IMR-90 (cell line): ENCODE measurements around the gene FAM229A. TPM values are rescaled to one million over a fixed set of nuclear protein-coding genes. Genes with fewer than 3 reads are reported as not detected.

ENCODE experiments used
- ATAC-seq: fragments of 200-7000 bp; cut with Tn5 transposase; 2 replicates; pipeline ENCODE4 v1.9.1; 2020; ENCODE audit warnings: low read depth, mild to moderate bottlenecking, moderate library complexity
- BruUV-seq: library from RNA; stranded (reverse); fragments of 400-500 nt; replicated peaks from 2 replicates; lab custom pipeline; 2021; lab: Mats Ljungman, UMichigan
- CTCF ChIA-PET: fragments of 300-600 bp; formaldehyde crosslinking; extraction: SDS; loops from one replicate; lab custom pipeline; 2021; ENCODE audit warnings: antibody characterized with exemption; lab: Yijun Ruan, JAX
- POLR2A ChIA-PET: fragments of 300-600 bp; sonication (Branson Sonifier 250); formaldehyde crosslinking; loops from one replicate; lab custom pipeline; 2022; ENCODE audit warnings: antibody characterized with exemption; ENCODE audit not compliant: unreplicated experiment; lab: Charles Lee
- DNase-seq: peaks from one replicate; pipeline ENCODE4 v3.0.0; 2013
- H2AFZ ChIP-seq: replicated peaks from 2 replicates; pipeline ENCODE3; 2013; ENCODE audit warnings: low read length, mild to moderate bottlenecking; ENCODE audit not compliant: poor library complexity
- H2AK5ac ChIP-seq: 2 replicates; pipeline ENCODE4 v1.6.1; 2013; ENCODE audit warnings: low read depth, low read length, inconsistent platforms
- H2AK9ac ChIP-seq: replicated peaks from 2 replicates; pipeline ENCODE3; 2013; ENCODE audit warnings: mild to moderate bottlenecking, low read depth, low read length, moderate library complexity; ENCODE audit not compliant: poor library complexity
- H2BK120ac ChIP-seq: 2 replicates; pipeline ENCODE4 v1.6.1; 2013; ENCODE audit warnings: low read depth, low read length, inconsistent platforms
- H2BK15ac ChIP-seq: 3 replicates; pipeline ENCODE4 v1.6.1; 2013; ENCODE audit warnings: low read depth, low read length, inconsistent platforms
- H2BK20ac ChIP-seq: 2 replicates; pipeline ENCODE4 v1.6.1; 2013; ENCODE audit warnings: low read depth, mild to moderate bottlenecking, inconsistent platforms, low read length, moderate library complexity
- H2BK5ac ChIP-seq: 2 replicates; pipeline ENCODE4 v1.6.1; 2013; ENCODE audit warnings: mild to moderate bottlenecking, low read depth, low read length, inconsistent platforms; ENCODE audit not compliant: poor library complexity, severe bottlenecking
- H3K14ac ChIP-seq: replicated peaks from 2 replicates; pipeline ENCODE4 v1.6.1; 2013; ENCODE audit warnings: low read depth, low read length, inconsistent platforms
- H3K18ac ChIP-seq: 2 replicates; pipeline ENCODE4 v1.6.1; 2013; ENCODE audit warnings: low read depth, low read length, control low read depth
- H3K23ac ChIP-seq: 2 replicates; pipeline ENCODE4 v1.6.1; 2013; ENCODE audit warnings: low read depth, low read length, inconsistent platforms
- H3K27ac ChIP-seq: 2 replicates; pipeline ENCODE4 v1.5.1; 2013; ENCODE audit warnings: mild to moderate bottlenecking, control low read depth, low read length; ENCODE audit not compliant: insufficient read depth
- H3K27me3 ChIP-seq: 2 replicates; pipeline ENCODE4 v1.6.1; 2013; ENCODE audit warnings: low read length; ENCODE audit not compliant: control insufficient read depth, insufficient read depth
- H3K36me3 ChIP-seq: 2 replicates; pipeline ENCODE4 v1.6.1; 2013; ENCODE audit warnings: low read length, mixed read lengths; ENCODE audit not compliant: control insufficient read depth, insufficient read depth
- H3K4ac ChIP-seq: 2 replicates; pipeline ENCODE4 v1.6.1; 2013; ENCODE audit warnings: low read depth, low read length, inconsistent platforms
- H3K4me1 ChIP-seq: 2 replicates; pipeline ENCODE4 v1.6.1; 2013; ENCODE audit warnings: low read length, mixed read lengths; ENCODE audit not compliant: control insufficient read depth, insufficient read depth
- H3K4me2 ChIP-seq: 2 replicates; pipeline ENCODE4 v1.6.1; 2013; ENCODE audit warnings: low read depth, mild to moderate bottlenecking, control low read depth, low read length, moderate library complexity
- H3K4me3 ChIP-seq: 2 replicates; pipeline ENCODE4 v1.5.1; 2013; ENCODE audit warnings: low read depth, mild to moderate bottlenecking, control low read depth, low read length, moderate library complexity; ENCODE audit not compliant: insufficient read depth
- H3K56ac ChIP-seq: 2 replicates; pipeline ENCODE4 v1.6.1; 2013; ENCODE audit warnings: low read length, inconsistent platforms; ENCODE audit not compliant: insufficient read depth; ENCODE audit errors: extremely low read depth
- H3K79me1 ChIP-seq, 2 experiments: 2 replicates each; pipeline ENCODE4 v1.6.1; 2013; ENCODE audit warnings: low read length in 2 of 2, inconsistent platforms in 1 of 2, low read depth in 1 of 2
- H3K9ac ChIP-seq: 2 replicates; pipeline ENCODE4 v1.6.1; 2013; ENCODE audit warnings: low read depth, low read length, control low read depth
- H3K9me1 ChIP-seq: 2 replicates; pipeline ENCODE4 v1.6.1; 2013; ENCODE audit warnings: low read length, inconsistent platforms; ENCODE audit not compliant: insufficient read depth
- H3K9me3 ChIP-seq: 2 replicates; pipeline ENCODE4 v1.6.1; 2013; ENCODE audit warnings: low read length; ENCODE audit not compliant: control insufficient read depth, insufficient read depth
- H4K20me1 ChIP-seq: 2 replicates; pipeline ENCODE4 v1.6.1; 2013; ENCODE audit warnings: low read length, inconsistent platforms; ENCODE audit not compliant: insufficient read depth
- H4K5ac ChIP-seq: 2 replicates; pipeline ENCODE4 v1.6.1; 2013; ENCODE audit warnings: mild to moderate bottlenecking, low read depth, low read length, control low read depth
- H4K8ac ChIP-seq, 2 experiments: 2 replicates each; pipeline ENCODE4 v1.6.1; 2013; ENCODE audit warnings: low read depth in 2 of 2, low read length in 2 of 2, control low read depth in 1 of 2, inconsistent platforms in 1 of 2
- H4K91ac ChIP-seq: 2 replicates; pipeline ENCODE4 v1.6.1; 2013; ENCODE audit warnings: low read depth, low read length, inconsistent platforms; ENCODE audit not compliant: insufficient read depth
- BHLHE40 ChIP-seq: fragments of 150-350 bp; IDR thresholded peaks from 2 replicates; pipeline ENCODE4 v1.6.1; 2016; ENCODE audit warnings: mild to moderate bottlenecking, low read depth, low read length
- CEBPB ChIP-seq: IDR thresholded peaks from 2 replicates; pipeline ENCODE4 v1.6.1; 2012; ENCODE audit warnings: low read depth, low read length, improper control_type of control experiment
- ELK1 ChIP-seq: fragments of 150-350 bp; IDR thresholded peaks from 2 replicates; pipeline ENCODE4 v1.6.1; 2016; ENCODE audit warnings: low read depth, mild to moderate bottlenecking, low read length, moderate library complexity, borderline replicate concordance
- MAFK ChIP-seq: IDR thresholded peaks from 2 replicates; pipeline ENCODE4 v1.6.1; 2012; ENCODE audit warnings: low read depth, low read length, improper control_type of control experiment
- MAZ ChIP-seq: IDR thresholded peaks from 2 replicates; pipeline ENCODE4 v1.6.1; 2012; ENCODE audit warnings: low read depth, mild to moderate bottlenecking, low read length, improper control_type of control experiment, moderate library complexity, borderline replicate concordance
- POLR2A ChIP-seq: IDR thresholded peaks from 2 replicates; pipeline ENCODE4 v1.6.1; 2012; ENCODE audit warnings: mild to moderate bottlenecking, low read depth, low read length
- RAD21 ChIP-seq: IDR thresholded peaks from 2 replicates; pipeline ENCODE4 v1.6.1; 2012; ENCODE audit warnings: low read length, improper control_type of control experiment
- RFX5 ChIP-seq: IDR thresholded peaks from 2 replicates; pipeline ENCODE4 v1.8.0; 2012; ENCODE audit warnings: low read depth, mild to moderate bottlenecking, low read length, moderate library complexity
- WGBS, 2 experiments: methylation state at CpG; one replicate each; pipeline versions ENCODE4 v1.1.5 to v1.1.7; 2013; ENCODE audit warnings: missing lambda C conversion rate in 2 of 2; ENCODE audit not compliant: insufficient read length in 1 of 2; ENCODE audit errors: extremely low coverage in 2 of 2; 5-methylcytosine and 5-hydroxymethylcytosine counted together
- dilution Hi-C: fragments of 300-500 bp; cut with HindIII; formaldehyde crosslinking; loops from one replicate; pipeline ENCODE4 v1.14.3; 2018; ENCODE audit warnings: low sequenced_read_pairs; ENCODE audit not compliant: unreplicated experiment
- in situ Hi-C: fragments of 300-500 bp; cut with MboI; formaldehyde crosslinking; loops from 3 replicates; pipeline ENCODE4 v1.14.3; 2019; ENCODE audit warnings: low sequenced_read_pairs, inconsistent platforms, mixed read lengths
- intact Hi-C: fragments of 100-400 bp; cut with micrococcal nuclease; formaldehyde crosslinking; loops from 2 replicates; pipeline ENCODE4 v1.10.0; 2022
- polyA plus RNA-seq, 3 experiments: library from polyadenylated mRNA; depleted of rRNA; stranded (reverse); fragments of >200 nt; gene quantifications; 2 replicates each; pipeline ENCODE4 v1.2.3, GENCODE V29; 2012; ENCODE audit warnings: low replicate concordance in 1 of 3
- total RNA-seq: library from RNA; depleted of rRNA; stranded (reverse); fragments of >200 nt; gene quantifications from 2 replicates; pipeline ENCODE4 v1.2.3, GENCODE V29; 2012
- TF ChIP-seq, protein P1 (sequence below): fragments of 150-350 bp; IDR thresholded peaks from 2 replicates; pipeline ENCODE4 v1.6.1; 2017; ENCODE audit warnings: mild to moderate bottlenecking, antibody characterized with exemption, low read length, low read depth

The FAM229A gene
- total and polyA plus RNA-seq, 2 of the 4 experiments (the other 2 are of a cell fraction) = 0.36 to 4.3 TPM

GRCh38 chr1:32351399-32352238, 10.7 kb downstream of the FAM229A start:
- dilution Hi-C loops = no loop called here

More at GRCh38 chr1:32351399-32352238, 10.7 kb downstream of the FAM229A start:
- no TSS peak for BruUV-seq
- DNase-seq (peak; percentile 88), ATAC-seq (peak; percentile 91)
- peak overlapping the region; percentile 87 for H2BK5ac ChIP-seq
- in situ Hi-C loops (no loop called here), intact Hi-C loops (loop anchor here (1.0 kb wide), 1 partner anchor 15 kb away; the partner anchor contains the start of gene MARCKSL1)
- peaks cover 26% of the 10 kb centered on the region for H3K4me1 ChIP-seq
- peak overlapping the region; percentile 94; the same call in 2 of the 3 replicates for H2BK15ac ChIP-seq
- H4K91ac ChIP-seq = peak overlapping the region; percentile 94
- peak overlapping the region; percentile 44; the same call in 1 of the 2 replicates for H2BK20ac ChIP-seq
- peak overlapping the region; percentile 87 for H3K14ac ChIP-seq
- H3K36me3 ChIP-seq = peaks cover 4% of the 10 kb centered on the region; the same call in 1 of the 2 replicates
- H2AK9ac ChIP-seq = peak overlapping the region; percentile 94
- peak overlapping the region; percentile 94; the same call in 1 of the 2 replicates for H2AK5ac ChIP-seq
- peaks cover 8 to 30% of the 10 kb centered on the region in 2 experiments; a peak in 3 of 4 replicates for H3K79me1 ChIP-seq
- POLR2A ChIA-PET = interaction anchor here (0.8 to 1.5 kb wide), 2 partner anchors 12 to 15 kb away, joined by 3 to 4 read pairs; partner anchors contain the start of gene MARCKSL1
- CTCF ChIA-PET = no interaction called here
- peaks cover 18% of the 10 kb centered on the region for H3K9me1 ChIP-seq
- TF ChIP-seq MAFK (no peak), CEBPB (no peak), RFX5 (no peak), RAD21 (0 out of 2 replicates have a peak, but pooled peaks have one; percentile 12), MAZ (peak; percentile 82; the same call in 1 of the 2 replicates), POLR2A (peak; percentile 85), ELK1 (no peak), BHLHE40 (peak; percentile 97)
- TF ChIP-seq, protein P1, sequence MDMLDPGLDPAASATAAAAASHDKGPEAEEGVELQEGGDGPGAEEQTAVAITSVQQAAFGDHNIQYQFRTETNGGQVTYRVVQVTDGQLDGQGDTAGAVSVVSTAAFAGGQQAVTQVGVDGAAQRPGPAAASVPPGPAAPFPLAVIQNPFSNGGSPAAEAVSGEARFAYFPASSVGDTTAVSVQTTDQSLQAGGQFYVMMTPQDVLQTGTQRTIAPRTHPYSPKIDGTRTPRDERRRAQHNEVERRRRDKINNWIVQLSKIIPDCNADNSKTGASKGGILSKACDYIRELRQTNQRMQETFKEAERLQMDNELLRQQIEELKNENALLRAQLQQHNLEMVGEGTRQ = peak; percentile 30; the same call in 1 of the 2 replicates
- peak overlapping the region; percentile 86 for H2BK120ac ChIP-seq
- H4K8ac ChIP-seq = peak overlapping the region; percentile 83 to 91
- no peaks in the 10 kb centered on the region for H4K20me1 ChIP-seq
- peak overlapping the region; percentile 85 for H3K4me3 ChIP-seq
- H3K23ac ChIP-seq = peak overlapping the region; percentile 69
- peak overlapping the region; percentile 95 for H3K27ac ChIP-seq
- no peaks in the 10 kb centered on the region for H3K9me3 ChIP-seq
- H4K5ac ChIP-seq = peak overlapping the region; percentile 90
- H3K4me2 ChIP-seq = peak overlapping the region; percentile 85
- H3K9ac ChIP-seq = peak overlapping the region; percentile 87
- H3K4ac ChIP-seq = peak overlapping the region; percentile 79
- no peaks in the 10 kb centered on the region for H3K27me3 ChIP-seq
- peak overlapping the region; percentile 93 for H2AFZ ChIP-seq
- WGBS, 2 experiments = 0% methylated on average over 41 of the region's 75 CpGs; no CpG with 5 or more reads in 1 of the 2 experiments
- H3K56ac ChIP-seq = peak overlapping the region; percentile 78
- H3K18ac ChIP-seq = peak overlapping the region; percentile 92
